HG03460 (cell line): ENCODE measurements around the gene HMCN2.
"Not testable (repeated sequence)": the region's sequence is repeated elsewhere in the genome, so short reads cannot be mapped to it uniquely, and the experiment has no call there.

ENCODE experiments used
- ATAC-seq: cut with Tn5 transposase; IDR thresholded peaks from one replicate; pipeline ENCODE4 v1.9.1; 2021; ENCODE audit not compliant: unreplicated experiment

The HMCN2 gene

GRCh38 chr9:130426883-130427282 is 161.3 kb downstream of the HMCN2 start:
- no peak for ATAC-seq

- no peak for ATAC-seq
These were observed 161.8 kb downstream of the HMCN2 start for GRCh38 chr9:130427326-130427725.

- no peak for ATAC-seq
These were observed 162.6 kb downstream of the HMCN2 start for GRCh38 chr9:130428086-130428665.

GRCh38 chr9:130429381-130429780 is 163.8 kb downstream of the HMCN2 start:
- no peak for ATAC-seq

- ATAC-seq = no peak
These were observed 164.3 kb downstream of the HMCN2 start for GRCh38 chr9:130429831-130430230.

GRCh38 chr9:130430232-130430631 is 164.7 kb downstream of the HMCN2 start:
- no peak for ATAC-seq

- no peak for ATAC-seq
These were observed 165.4 kb downstream of the HMCN2 start for GRCh38 chr9:130430734-130431535.

GRCh38 chr9:130431536-130432303 is 166.2 kb downstream of the HMCN2 start:
- ATAC-seq = no peak

- no peak for ATAC-seq
These were observed 166.8 kb downstream of the HMCN2 start for GRCh38 chr9:130432362-130432761.

- no peak for ATAC-seq
These were observed 167.2 kb downstream of the HMCN2 start for GRCh38 chr9:130432796-130433167.

GRCh38 chr9:130433168-130433946 is 167.8 kb downstream of the HMCN2 start:
- ATAC-seq = no peak

- ATAC-seq = no peak
These were observed 168.3 kb downstream of the HMCN2 start for GRCh38 chr9:130433947-130434262.

- not testable (repeated sequence) for ATAC-seq
These were observed 169.1 kb downstream of the HMCN2 start for GRCh38 chr9:130434656-130435055.

- no peak for ATAC-seq
These were observed 171.6 kb downstream of the HMCN2 start for GRCh38 chr9:130437011-130437789.

- no peak for ATAC-seq
These were observed 172.9 kb downstream of the HMCN2 start for GRCh38 chr9:130438382-130438981.

GRCh38 chr9:130441031-130441430 is 175.5 kb downstream of the HMCN2 start:
- ATAC-seq = no peak

- ATAC-seq = no peak
These were observed 177.3 kb downstream of the HMCN2 start for GRCh38 chr9:130442746-130443455.

- no peak for ATAC-seq
These were observed 177.9 kb downstream of the HMCN2 start for GRCh38 chr9:130443456-130443801.

- ATAC-seq = no peak
These were observed 178.4 kb downstream of the HMCN2 start for GRCh38 chr9:130443840-130444492.
